ENCODE results near the gene GADD45G.

The GADD45G gene

DNA sequence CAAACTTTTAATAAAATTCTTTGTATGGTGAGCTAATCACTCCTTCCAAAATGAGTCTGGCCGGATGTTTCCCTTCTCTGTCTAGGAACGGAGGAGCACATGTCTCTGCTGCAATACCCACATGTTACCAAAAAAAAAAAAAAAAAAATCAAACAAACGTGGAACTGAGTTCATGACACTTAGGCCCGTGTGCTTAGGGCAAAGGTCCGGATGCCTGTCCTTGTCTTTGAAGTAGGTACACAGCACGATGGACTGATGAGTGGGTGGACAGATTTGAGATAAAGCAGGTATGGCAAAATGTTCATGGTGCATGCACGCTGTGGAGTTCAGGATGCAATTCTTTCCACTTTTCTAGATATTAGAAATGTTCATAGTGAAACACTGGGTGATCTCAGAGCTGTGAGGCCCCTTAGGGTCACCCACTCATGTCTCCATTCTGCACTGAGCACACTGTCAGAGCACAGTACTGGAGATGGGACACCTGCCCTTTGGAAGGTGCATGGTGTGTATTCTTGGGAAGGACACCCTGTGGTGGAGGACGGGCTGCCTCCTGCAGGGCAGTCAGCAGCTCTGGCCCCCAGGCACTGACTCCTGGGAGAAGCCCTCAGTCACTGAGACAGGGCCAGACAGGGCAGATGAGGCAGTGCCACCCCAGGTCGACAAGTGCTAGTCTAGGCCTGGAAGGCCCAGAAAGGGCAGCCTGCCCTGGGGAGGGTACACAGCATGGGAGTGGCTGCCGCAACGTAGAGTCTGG lies 43.6 kb downstream of the GADD45G start:
- TF ChIP-seq BACH2 (CRISPR knock-in tag; IDR thresholded peaks at IDR 0.05; ENCODE audit: borderline replicate concordance), result no peak
- ATAC-seq, result no peak

DNA sequence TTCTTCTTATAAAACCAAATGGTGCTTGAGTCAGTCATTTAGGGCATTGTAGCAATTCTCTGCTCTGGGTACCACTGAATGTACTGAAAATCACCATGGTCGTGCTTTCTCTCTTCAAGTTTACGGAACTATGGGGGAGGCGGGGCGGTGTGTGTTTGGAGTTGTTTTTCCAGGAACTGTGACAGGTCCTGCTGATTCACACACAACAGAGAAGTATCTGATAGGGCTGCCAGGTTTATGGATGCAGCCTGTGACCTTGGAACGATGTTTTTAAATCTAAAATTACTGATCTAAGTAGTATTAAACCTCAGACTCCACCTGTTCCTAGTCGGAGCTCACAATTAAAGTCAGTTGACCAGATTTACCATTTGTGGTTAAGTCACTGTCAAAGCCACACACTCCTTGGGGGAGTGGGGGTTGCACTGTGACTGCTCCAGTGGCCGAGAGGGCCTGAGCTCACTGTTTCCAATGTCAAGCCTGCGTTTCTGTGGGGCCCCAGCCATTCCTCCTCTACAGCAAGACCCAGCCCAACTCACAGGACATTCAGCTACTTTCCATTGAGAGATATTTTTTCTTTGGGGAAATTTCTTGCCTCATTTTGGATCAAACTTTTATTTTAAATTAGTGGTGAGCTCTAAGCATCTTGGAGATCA lies 44.4 kb downstream of the GADD45G start:
- no peak for ATAC-seq
- TF ChIP-seq ISL1 (CRISPR knock-in tag; IDR thresholded peaks at IDR 0.05) (no peak), ZNF70 (CRISPR knock-in tag; IDR thresholded peaks at IDR 0.05) (no peak), ZNF8 (CRISPR knock-in tag; IDR thresholded peaks at IDR 0.05) (no peak), RARB (CRISPR knock-in tag; IDR thresholded peaks at IDR 0.05) (no peak), BACH2 (CRISPR knock-in tag; IDR thresholded peaks at IDR 0.05; ENCODE audit: borderline replicate concordance) (no peak), ZFP30 (CRISPR knock-in tag; IDR thresholded peaks at IDR 0.05) (no peak), TOX (CRISPR knock-in tag; IDR thresholded peaks at IDR 0.05; ENCODE audit: borderline replicate concordance) (no peak), SNAI2 (CRISPR knock-in tag; IDR thresholded peaks at IDR 0.05) (no peak), PPARA (CRISPR knock-in tag; IDR thresholded peaks at IDR 0.05; ENCODE audit: borderline replicate concordance) (no peak), GLIS3 (CRISPR knock-in tag; IDR thresholded peaks at IDR 0.05) (no peak), CSDC2 (CRISPR knock-in tag; IDR thresholded peaks at IDR 0.05) (no peak), ZFP3 (CRISPR knock-in tag; IDR thresholded peaks at IDR 0.05) (no peak), OSR1 (CRISPR knock-in tag; IDR thresholded peaks at IDR 0.05) (no peak), ARNTL (CRISPR knock-in tag; IDR thresholded peaks at IDR 0.05; ENCODE audit: borderline replicate concordance, low read depth) (no peak), ZNF565 (CRISPR knock-in tag; conservative IDR thresholded peaks at IDR 0.05; ENCODE audit: low read depth) (no peak), TCF4 (CRISPR knock-in tag; IDR thresholded peaks at IDR 0.05; ENCODE audit: borderline replicate concordance) (no peak), ESRRG (CRISPR knock-in tag; IDR thresholded peaks at IDR 0.05) (no peak)
- TF ChIP-seq, protein P1, sequence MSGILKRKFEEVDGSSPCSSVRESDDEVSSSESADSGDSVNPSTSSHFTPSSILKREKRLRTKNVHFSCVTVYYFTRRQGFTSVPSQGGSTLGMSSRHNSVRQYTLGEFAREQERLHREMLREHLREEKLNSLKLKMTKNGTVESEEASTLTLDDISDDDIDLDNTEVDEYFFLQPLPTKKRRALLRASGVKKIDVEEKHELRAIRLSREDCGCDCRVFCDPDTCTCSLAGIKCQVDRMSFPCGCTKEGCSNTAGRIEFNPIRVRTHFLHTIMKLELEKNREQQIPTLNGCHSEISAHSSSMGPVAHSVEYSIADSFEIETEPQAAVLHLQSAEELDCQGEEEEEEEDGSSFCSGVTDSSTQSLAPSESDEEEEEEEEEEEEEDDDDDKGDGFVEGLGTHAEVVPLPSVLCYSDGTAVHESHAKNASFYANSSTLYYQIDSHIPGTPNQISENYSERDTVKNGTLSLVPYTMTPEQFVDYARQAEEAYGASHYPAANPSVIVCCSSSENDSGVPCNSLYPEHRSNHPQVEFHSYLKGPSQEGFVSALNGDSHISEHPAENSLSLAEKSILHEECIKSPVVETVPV (CRISPR knock-in tag; IDR thresholded peaks at IDR 0.05), result no peak
- TF ChIP-seq, protein P2, sequence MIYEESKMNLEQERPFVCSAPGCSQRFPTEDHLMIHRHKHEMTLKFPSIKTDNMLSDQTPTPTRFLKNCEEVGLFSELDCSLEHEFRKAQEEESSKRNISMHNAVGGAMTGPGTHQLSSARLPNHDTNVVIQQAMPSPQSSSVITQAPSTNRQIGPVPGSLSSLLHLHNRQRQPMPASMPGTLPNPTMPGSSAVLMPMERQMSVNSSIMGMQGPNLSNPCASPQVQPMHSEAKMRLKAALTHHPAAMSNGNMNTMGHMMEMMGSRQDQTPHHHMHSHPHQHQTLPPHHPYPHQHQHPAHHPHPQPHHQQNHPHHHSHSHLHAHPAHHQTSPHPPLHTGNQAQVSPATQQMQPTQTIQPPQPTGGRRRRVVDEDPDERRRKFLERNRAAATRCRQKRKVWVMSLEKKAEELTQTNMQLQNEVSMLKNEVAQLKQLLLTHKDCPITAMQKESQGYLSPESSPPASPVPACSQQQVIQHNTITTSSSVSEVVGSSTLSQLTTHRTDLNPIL (CRISPR knock-in tag; IDR thresholded peaks at IDR 0.05; ENCODE audit: low read depth), result no peak
- TF ChIP-seq, protein P3, sequence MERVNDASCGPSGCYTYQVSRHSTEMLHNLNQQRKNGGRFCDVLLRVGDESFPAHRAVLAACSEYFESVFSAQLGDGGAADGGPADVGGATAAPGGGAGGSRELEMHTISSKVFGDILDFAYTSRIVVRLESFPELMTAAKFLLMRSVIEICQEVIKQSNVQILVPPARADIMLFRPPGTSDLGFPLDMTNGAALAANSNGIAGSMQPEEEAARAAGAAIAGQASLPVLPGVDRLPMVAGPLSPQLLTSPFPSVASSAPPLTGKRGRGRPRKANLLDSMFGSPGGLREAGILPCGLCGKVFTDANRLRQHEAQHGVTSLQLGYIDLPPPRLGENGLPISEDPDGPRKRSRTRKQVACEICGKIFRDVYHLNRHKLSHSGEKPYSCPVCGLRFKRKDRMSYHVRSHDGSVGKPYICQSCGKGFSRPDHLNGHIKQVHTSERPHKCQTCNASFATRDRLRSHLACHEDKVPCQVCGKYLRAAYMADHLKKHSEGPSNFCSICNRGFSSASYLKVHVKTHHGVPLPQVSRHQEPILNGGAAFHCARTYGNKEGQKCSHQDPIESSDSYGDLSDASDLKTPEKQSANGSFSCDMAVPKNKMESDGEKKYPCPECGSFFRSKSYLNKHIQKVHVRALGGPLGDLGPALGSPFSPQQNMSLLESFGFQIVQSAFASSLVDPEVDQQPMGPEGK (CRISPR knock-in tag; IDR thresholded peaks at IDR 0.05; ENCODE audit: borderline replicate concordance), result no peak

DNA sequence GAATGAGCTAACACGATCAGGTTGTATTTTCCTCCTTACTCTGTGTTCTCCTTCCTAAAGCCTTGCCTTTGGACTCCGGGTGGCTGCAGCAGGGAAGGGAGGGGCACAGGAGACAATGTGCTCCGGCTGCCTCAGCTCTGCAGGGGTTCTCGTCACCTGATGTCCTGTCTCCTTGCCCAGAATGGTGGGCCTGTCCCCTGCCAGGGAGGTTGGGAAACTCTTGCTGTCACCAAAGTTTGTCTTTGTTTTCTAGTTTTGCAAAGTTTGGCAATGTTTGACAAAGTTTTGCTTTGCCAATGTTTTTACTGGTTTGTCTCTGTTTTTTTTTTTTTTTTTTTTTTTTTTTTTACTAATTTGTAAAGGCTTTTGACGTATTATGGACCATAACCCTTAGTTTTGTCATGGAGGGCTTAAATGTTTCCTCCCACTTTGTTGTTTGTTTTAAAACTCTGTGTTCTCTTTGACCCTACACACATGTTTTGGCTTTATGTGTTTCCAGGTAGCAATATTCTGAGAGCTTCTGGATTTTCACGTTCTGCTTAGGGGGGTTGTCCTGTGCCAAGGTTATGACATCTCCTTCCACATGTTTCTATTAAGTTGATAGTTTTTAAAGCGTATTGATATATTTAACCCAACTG lies 49.3 kb downstream of the GADD45G start:
- TF ChIP-seq ZNF70 (CRISPR knock-in tag; IDR thresholded peaks at IDR 0.05) (no peak), PPARA (CRISPR knock-in tag; IDR thresholded peaks at IDR 0.05; ENCODE audit: borderline replicate concordance) (no peak), ESRRG (CRISPR knock-in tag; IDR thresholded peaks at IDR 0.05) (no peak), TCF4 (CRISPR knock-in tag; IDR thresholded peaks at IDR 0.05; ENCODE audit: borderline replicate concordance) (no peak), ZNF8 (CRISPR knock-in tag; IDR thresholded peaks at IDR 0.05) (no peak), ZNF565 (CRISPR knock-in tag; conservative IDR thresholded peaks at IDR 0.05; ENCODE audit: low read depth) (no peak), RARB (CRISPR knock-in tag; IDR thresholded peaks at IDR 0.05) (no peak), SNAI2 (CRISPR knock-in tag; IDR thresholded peaks at IDR 0.05) (no peak), CSDC2 (CRISPR knock-in tag; IDR thresholded peaks at IDR 0.05) (no peak), GLIS3 (CRISPR knock-in tag; IDR thresholded peaks at IDR 0.05) (no peak), ZFP3 (CRISPR knock-in tag; IDR thresholded peaks at IDR 0.05) (no peak), ZFP30 (CRISPR knock-in tag; IDR thresholded peaks at IDR 0.05) (no peak)
- TF ChIP-seq, protein P4, sequence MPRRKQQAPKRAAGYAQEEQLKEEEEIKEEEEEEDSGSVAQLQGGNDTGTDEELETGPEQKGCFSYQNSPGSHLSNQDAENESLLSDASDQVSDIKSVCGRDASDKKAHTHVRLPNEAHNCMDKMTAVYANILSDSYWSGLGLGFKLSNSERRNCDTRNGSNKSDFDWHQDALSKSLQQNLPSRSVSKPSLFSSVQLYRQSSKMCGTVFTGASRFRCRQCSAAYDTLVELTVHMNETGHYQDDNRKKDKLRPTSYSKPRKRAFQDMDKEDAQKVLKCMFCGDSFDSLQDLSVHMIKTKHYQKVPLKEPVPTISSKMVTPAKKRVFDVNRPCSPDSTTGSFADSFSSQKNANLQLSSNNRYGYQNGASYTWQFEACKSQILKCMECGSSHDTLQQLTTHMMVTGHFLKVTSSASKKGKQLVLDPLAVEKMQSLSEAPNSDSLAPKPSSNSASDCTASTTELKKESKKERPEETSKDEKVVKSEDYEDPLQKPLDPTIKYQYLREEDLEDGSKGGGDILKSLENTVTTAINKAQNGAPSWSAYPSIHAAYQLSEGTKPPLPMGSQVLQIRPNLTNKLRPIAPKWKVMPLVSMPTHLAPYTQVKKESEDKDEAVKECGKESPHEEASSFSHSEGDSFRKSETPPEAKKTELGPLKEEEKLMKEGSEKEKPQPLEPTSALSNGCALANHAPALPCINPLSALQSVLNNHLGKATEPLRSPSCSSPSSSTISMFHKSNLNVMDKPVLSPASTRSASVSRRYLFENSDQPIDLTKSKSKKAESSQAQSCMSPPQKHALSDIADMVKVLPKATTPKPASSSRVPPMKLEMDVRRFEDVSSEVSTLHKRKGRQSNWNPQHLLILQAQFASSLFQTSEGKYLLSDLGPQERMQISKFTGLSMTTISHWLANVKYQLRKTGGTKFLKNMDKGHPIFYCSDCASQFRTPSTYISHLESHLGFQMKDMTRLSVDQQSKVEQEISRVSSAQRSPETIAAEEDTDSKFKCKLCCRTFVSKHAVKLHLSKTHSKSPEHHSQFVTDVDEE (CRISPR knock-in tag; IDR thresholded peaks at IDR 0.05), result no peak
- TF ChIP-seq, protein P3 (CRISPR knock-in tag; IDR thresholded peaks at IDR 0.05; ENCODE audit: borderline replicate concordance), result no peak
- no peak for ATAC-seq

Measured in SK-N-SH treated with all-trans-retinoic acid at 6 μM for 48 hours (cell line).